Ishikawa (cell line): ENCODE results near the gene STAC3.
A peak's percentile ranks its signal among the peaks of the same experiment; 100 is the strongest.

ENCODE experiments used
- CEBPB ChIP-seq: IDR thresholded peaks from 2 replicates; pipeline ENCODE4 v1.6.1; 2012
- CREB1 ChIP-seq: IDR thresholded peaks from 2 replicates; pipeline ENCODE4 v1.6.1; 2012; ENCODE audit warnings: low read depth
- EGR1 ChIP-seq: IDR thresholded peaks from 2 replicates; pipeline ENCODE4 v1.6.1; 2012
- EP300 ChIP-seq: IDR thresholded peaks from 2 replicates; pipeline ENCODE4 v1.6.1; 2012; ENCODE audit warnings: borderline replicate concordance
- FOXM1 ChIP-seq: IDR thresholded peaks from 2 replicates; pipeline ENCODE4 v1.6.1; 2012; ENCODE audit warnings: low read depth, borderline replicate concordance
- MAX ChIP-seq: IDR thresholded peaks from 2 replicates; pipeline ENCODE4 v1.6.1; 2012
- NFIC ChIP-seq: IDR thresholded peaks from 2 replicates; pipeline ENCODE4 v1.6.1; 2012
- RAD21 ChIP-seq: IDR thresholded peaks from 2 replicates; pipeline ENCODE4 v1.6.1; 2012; ENCODE audit warnings: low read depth
- TAF1 ChIP-seq: IDR thresholded peaks from 2 replicates; pipeline ENCODE4 v1.6.1; 2012; ENCODE audit warnings: low read depth, mild to moderate bottlenecking
- TCF12 ChIP-seq: IDR thresholded peaks from 2 replicates; pipeline ENCODE4 v1.6.1; 2012; ENCODE audit warnings: low read depth
- TEAD4 ChIP-seq: IDR thresholded peaks from 2 replicates; pipeline ENCODE4 v1.6.1; 2012
- USF1 ChIP-seq: IDR thresholded peaks from 2 replicates; pipeline ENCODE4 v1.6.1; 2012
- YY1 ChIP-seq: IDR thresholded peaks from 2 replicates; pipeline ENCODE4 v1.6.1; 2012; ENCODE audit warnings: low read depth
- ZBTB7A ChIP-seq: IDR thresholded peaks from 2 replicates; pipeline ENCODE4 v1.6.1; 2012; ENCODE audit warnings: low read depth
- TF ChIP-seq, protein P1 (sequence below): IDR thresholded peaks from 2 replicates; pipeline ENCODE4 v1.6.1; 2012; ENCODE audit warnings: low read depth, mild to moderate bottlenecking

The STAC3 gene

DNA sequence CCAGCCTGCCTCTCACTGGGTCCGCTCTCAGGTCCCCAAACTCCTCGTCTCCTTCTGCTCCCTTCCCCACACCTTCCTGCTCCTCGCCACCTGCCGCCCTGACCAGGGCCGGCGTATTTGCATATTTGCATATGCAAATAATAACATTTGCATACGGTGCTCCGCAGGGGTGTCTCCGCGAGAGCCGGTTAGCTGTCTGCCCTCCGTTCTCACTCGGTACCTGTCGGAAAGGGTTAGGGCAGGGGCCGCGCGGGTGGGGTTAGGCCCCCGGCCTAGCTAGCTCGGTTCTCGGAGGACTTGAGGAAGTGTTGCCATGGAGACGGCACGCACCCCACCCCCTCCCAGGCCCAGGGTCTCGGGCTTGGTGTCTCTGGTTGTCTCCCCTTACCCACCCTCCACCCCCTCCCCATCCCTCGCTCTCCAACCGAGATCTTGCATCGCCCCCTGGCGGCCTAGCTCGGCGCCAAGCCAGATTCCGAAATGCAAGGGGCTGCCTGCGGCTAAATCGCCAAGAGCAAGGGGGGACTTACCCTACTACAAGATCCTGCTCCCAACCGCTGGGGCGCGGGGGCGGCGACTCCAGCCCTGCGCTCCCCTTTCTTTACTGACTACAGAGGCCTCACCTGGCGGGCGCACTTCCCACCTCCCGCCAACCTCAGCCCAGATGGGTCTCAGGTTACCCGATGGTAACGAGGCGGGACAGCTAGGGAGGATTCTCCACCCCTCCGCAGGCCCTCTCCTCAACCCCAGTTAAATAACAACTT lies 8.1 kb downstream of the STAC3 start:
- TF ChIP-seq EP300 (0 out of 2 replicates have a peak, but pooled peaks have one; percentile 9), TEAD4 (no peak), ZBTB7A (peak; percentile 95), FOXM1 (no peak), TAF1 (0 out of 2 replicates have a peak, but pooled peaks have one; percentile 40), YY1 (no peak), CEBPB (no peak), CREB1 (no peak), NFIC (peak; percentile 38; the same call in 1 of the 2 replicates), TCF12 (no peak; the same call in 1 of the 2 replicates), USF1 (no peak), EGR1 (peak; percentile 83), RAD21 (peak; percentile 68), MAX (peak; percentile 79)
- TF ChIP-seq, protein P1, sequence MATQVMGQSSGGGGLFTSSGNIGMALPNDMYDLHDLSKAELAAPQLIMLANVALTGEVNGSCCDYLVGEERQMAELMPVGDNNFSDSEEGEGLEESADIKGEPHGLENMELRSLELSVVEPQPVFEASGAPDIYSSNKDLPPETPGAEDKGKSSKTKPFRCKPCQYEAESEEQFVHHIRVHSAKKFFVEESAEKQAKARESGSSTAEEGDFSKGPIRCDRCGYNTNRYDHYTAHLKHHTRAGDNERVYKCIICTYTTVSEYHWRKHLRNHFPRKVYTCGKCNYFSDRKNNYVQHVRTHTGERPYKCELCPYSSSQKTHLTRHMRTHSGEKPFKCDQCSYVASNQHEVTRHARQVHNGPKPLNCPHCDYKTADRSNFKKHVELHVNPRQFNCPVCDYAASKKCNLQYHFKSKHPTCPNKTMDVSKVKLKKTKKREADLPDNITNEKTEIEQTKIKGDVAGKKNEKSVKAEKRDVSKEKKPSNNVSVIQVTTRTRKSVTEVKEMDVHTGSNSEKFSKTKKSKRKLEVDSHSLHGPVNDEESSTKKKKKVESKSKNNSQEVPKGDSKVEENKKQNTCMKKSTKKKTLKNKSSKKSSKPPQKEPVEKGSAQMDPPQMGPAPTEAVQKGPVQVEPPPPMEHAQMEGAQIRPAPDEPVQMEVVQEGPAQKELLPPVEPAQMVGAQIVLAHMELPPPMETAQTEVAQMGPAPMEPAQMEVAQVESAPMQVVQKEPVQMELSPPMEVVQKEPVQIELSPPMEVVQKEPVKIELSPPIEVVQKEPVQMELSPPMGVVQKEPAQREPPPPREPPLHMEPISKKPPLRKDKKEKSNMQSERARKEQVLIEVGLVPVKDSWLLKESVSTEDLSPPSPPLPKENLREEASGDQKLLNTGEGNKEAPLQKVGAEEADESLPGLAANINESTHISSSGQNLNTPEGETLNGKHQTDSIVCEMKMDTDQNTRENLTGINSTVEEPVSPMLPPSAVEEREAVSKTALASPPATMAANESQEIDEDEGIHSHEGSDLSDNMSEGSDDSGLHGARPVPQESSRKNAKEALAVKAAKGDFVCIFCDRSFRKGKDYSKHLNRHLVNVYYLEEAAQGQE = no peak

- TF ChIP-seq YY1 = 0 out of 2 replicates have a peak, but pooled peaks have one; percentile 10
- TF ChIP-seq TCF12 = peak; percentile 53; the same call in 1 of the 2 replicates
- no peak for TF ChIP-seq ZBTB7A
Measured at GRCh38 chr12:57242329-57242690, 8.7 kb downstream of the STAC3 start.

DNA sequence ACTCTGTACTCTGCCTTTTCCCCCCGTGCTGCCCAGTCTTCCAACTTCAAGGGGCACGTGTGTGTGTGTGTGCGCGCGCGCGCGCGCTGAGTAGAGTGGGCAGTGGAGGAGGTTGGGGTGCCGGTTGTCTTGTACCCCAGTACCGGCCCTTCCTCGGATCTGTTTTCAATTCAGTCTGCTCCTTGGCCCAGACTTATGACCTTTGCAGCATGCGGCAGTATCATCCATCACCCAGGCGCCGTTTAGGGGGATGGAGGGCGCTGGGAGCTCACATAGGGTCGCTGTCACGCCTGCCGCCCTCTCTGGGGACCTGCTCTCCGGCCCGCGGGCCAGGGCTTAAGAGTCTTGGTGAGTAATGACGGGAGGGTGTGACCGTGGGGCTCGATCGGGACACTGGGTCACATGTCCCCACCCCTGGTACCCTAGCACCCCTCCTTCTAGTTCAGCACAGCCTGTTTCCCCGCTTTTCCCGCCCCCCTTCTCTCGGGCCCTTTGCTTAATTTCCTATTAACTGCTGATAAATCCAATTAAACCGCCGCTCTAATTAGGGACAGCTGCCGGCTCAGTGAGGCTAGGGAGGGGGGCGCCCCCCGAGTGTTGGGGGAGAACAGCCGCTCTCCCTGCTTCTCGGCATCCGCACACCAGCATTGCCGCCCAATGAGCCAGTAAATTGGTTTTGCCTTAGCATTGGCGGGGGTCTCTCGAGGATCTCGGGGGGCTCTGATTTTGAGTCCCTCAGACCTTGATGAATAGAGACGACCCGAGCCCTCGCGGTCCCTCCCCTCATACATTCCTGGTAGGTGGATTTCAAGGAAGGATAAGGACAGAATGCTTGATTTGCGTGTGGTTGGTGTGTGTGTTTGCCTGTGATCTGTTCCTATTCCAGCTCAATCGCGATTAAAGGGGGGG lies 9.3 kb downstream of the STAC3 start:
- TF ChIP-seq TAF1 (no peak), FOXM1 (no peak), USF1 (no peak), RAD21 (no peak), CREB1 (no peak), TEAD4 (no peak), NFIC (no peak), TCF12 (no peak), EGR1 (no peak), ZBTB7A (no peak), CEBPB (no peak), EP300 (no peak), MAX (no peak), YY1 (no peak)
- TF ChIP-seq, protein P1 = no peak

DNA sequence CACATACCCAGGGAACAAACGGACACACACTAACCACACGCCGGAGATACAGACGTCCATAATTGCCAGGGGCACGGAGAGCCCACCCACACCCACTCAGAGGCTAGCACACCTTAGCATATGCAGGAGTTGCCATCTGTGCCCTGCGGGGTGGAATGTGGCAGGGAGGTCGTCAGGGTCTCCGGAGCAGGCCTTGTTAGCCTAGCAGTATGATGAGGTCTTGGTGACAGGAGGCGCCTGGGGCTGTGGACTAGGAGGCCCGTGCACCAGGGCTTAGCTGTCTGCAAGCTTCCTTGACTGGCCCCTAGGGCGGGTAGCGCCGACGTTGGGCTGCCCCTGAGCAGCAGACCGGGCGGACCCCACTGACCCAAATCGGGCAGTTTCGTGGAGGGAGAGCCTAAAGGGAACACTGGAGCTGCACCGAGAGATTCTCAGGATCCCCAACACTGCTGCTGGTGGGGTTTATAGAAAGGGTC lies 10.0 kb downstream of the STAC3 start:
- TF ChIP-seq RAD21 = no peak
- peak; percentile 32; the same call in 1 of the 2 replicates for TF ChIP-seq ZBTB7A
- TF ChIP-seq CREB1 = no peak
- no peak for TF ChIP-seq EGR1
- no peak for TF ChIP-seq NFIC

DNA sequence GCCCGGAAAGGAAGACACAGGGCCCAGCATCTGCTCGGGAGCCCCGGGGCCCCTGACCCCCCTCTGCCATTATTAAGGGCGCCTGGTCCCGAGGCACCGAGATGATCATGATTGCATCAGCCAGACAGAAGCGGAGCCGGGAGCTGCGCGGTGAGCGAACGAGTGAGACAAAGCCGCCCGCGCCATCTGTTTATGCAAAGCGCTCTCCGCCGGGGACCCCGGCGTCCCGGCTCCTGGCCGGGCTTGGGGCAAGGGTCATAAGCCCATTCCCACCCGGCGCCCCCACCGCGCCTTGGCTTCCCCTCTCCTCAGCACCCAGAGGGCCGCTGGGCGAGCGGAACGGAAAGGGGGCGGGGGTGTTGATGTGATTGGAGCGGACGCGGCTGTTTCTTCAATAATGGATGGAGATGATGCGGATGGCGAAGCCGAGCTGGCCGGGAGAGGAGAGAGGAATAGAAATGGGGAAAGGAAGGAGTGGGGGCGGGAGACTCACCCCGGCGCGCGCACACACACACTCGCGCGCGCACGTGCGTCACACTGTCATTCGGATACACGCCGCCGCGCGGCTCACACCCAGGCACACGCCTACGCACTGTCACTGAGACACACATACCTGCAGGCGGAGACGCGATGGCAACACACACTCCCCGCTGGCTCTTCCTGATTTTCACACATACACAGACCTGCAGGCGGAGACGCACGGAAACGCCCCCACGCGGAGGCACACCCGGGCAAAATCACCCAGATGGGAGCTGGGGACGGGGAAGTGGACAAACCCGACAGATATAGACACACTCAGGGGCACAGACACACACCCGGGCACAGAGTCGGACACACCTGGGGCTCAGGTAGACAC lies 10.7 kb downstream of the STAC3 start:
- no peak for TF ChIP-seq FOXM1
- TF ChIP-seq RAD21 = no peak
- peak; percentile 91 for TF ChIP-seq MAX
- no peak; the same call in 1 of the 2 replicates for TF ChIP-seq EP300
- TF ChIP-seq ZBTB7A = peak; percentile 83; the same call in 1 of the 2 replicates
- no peak for TF ChIP-seq NFIC
- peak; percentile 57 for TF ChIP-seq TEAD4
- TF ChIP-seq TAF1 = peak; percentile 54
- TF ChIP-seq CEBPB = 0 out of 2 replicates have a peak, but pooled peaks have one; percentile 56
- TF ChIP-seq USF1 = 0 out of 2 replicates have a peak, but pooled peaks have one; percentile 45
- TF ChIP-seq YY1 = no peak
- no peak for TF ChIP-seq CREB1
- TF ChIP-seq, protein P1 = no peak
- 0 out of 2 replicates have a peak, but pooled peaks have one; percentile 41 for TF ChIP-seq TCF12
- peak; percentile 99 for TF ChIP-seq EGR1
